ENCODE measurements around the gene CFAP210.

GRCh38 chr2:169711751-169712509, 17.7 kb upstream of the CFAP210 start:
- no peak for TF ChIP-seq CTCF (IDR thresholded peaks at IDR 0.05)
- no peak for TF ChIP-seq POLR2A (IDR thresholded peaks at IDR 0.05)
- no peak for TF ChIP-seq POLR2AphosphoS5 (IDR thresholded peaks at IDR 0.05)

Measured in upper lobe of left lung (tissue), 4 donors.